Measurements from ENCODE around the gene SRBD1. TPM values are rescaled to one million over a fixed set of nuclear protein-coding genes. Genes with fewer than 3 reads are reported as not detected.

SRBD1 gene
- total RNA-seq, 2 donors from 2014 or later, result 5.3 to 9.6 TPM

DNA sequence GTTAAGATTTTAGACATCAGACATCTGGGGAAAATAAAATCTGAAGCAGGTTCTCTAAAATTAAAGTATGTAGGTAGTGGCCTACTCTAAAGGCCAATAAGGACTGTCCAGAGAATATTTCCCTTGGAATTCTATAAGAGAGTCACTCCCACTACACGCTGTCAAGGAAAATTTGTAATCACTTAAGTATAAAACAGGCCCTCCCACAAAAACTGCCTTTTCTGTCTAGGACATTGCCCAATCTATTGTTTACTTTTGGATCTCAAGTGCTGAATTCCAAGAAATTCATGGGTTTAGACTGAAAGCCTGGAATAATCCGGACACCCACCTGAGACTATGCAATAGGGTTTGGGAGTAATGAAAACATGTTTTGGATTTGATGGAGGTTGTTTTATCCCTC, 1.7 kb upstream of the SRBD1 start:
- TF ChIP-seq, protein P1, sequence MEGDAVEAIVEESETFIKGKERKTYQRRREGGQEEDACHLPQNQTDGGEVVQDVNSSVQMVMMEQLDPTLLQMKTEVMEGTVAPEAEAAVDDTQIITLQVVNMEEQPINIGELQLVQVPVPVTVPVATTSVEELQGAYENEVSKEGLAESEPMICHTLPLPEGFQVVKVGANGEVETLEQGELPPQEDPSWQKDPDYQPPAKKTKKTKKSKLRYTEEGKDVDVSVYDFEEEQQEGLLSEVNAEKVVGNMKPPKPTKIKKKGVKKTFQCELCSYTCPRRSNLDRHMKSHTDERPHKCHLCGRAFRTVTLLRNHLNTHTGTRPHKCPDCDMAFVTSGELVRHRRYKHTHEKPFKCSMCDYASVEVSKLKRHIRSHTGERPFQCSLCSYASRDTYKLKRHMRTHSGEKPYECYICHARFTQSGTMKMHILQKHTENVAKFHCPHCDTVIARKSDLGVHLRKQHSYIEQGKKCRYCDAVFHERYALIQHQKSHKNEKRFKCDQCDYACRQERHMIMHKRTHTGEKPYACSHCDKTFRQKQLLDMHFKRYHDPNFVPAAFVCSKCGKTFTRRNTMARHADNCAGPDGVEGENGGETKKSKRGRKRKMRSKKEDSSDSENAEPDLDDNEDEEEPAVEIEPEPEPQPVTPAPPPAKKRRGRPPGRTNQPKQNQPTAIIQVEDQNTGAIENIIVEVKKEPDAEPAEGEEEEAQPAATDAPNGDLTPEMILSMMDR (IDR thresholded peaks at IDR 0.05), result no peak
- H3K27me3 ChIP-seq, result no peaks in the 10 kb centered on the region
- peaks cover 0 to 23% of the 10 kb centered on the region in 2 donors for H3K4me1 ChIP-seq
- H3K36me3 ChIP-seq, result no peaks in the 10 kb centered on the region
- H3K4me3 ChIP-seq, result no peak overlapping the region
- DNase-seq (ENCODE audit: low spot score), result no peak
- no peak overlapping the region for H3K27ac ChIP-seq
- H3K9me3 ChIP-seq, result no peaks in the 10 kb centered on the region

- TF ChIP-seq, protein P1 (IDR thresholded peaks at IDR 0.05), result no peak
- H3K4me1 ChIP-seq, result peaks cover 0 to 23% of the 10 kb centered on the region in 2 donors
- DNase-seq (ENCODE audit: low spot score), result no peak
- no peak overlapping the region for H3K27ac ChIP-seq
- no peaks in the 10 kb centered on the region for H3K9me3 ChIP-seq
- no peaks in the 10 kb centered on the region for H3K36me3 ChIP-seq
- no peaks in the 10 kb centered on the region for H3K27me3 ChIP-seq
- H3K4me3 ChIP-seq, result no peak overlapping the region
Observed at GRCh38 chr2:45612285-45612684, 1.2 kb upstream of the SRBD1 start.

GRCh38 chr2:45610281-45611019, 617 bp downstream of the SRBD1 start:
- H3K4me1 ChIP-seq, result peaks cover 0 to 23% of the 10 kb centered on the region in 2 donors
- DNase-seq (ENCODE audit: low spot score), result peak; percentile 67
- TF ChIP-seq, protein P1 (IDR thresholded peaks at IDR 0.05), result peak in 1 of 2 donors; percentile 56

DNA sequence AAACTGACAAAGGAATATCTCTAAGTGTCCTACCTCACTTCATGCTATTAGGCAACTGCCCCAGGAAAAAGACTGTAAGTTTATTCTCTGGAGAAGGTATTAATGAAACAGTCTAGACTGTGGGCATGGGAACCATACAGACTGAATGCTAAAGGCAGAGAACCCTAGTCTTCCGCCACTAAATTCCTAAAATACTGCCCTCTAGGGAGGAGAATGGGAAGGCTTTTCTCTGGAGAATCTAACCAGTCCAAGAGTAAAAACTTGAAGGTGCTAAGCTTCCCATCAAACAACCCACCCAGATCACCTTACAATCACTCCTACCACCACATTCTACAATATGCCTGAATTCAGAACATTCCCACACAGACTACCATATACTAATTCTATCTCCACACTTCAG, 3.4 kb downstream of the SRBD1 start:
- Histone ChIP-seq H3K36me3 (peaks cover 7% of the 10 kb centered on the region), H3K27me3 (no peaks in the 10 kb centered on the region), H3K4me1 (peaks cover 0 to 11% of the 10 kb centered on the region in 2 donors), H3K9me3 (no peaks in the 10 kb centered on the region), H3K27ac (no peak overlapping the region), H3K4me3 (no peak overlapping the region)
- TF ChIP-seq, protein P1 (IDR thresholded peaks at IDR 0.05), result peak in 1 of 2 donors; percentile 36
- no peak for DNase-seq (ENCODE audit: low spot score)

More at GRCh38 chr2:45610281-45611019, 617 bp downstream of the SRBD1 start:
- H3K4me3 ChIP-seq, result peak overlapping the region; percentile 66 to 68
- peak overlapping the region; percentile 86 to 91 for H3K27ac ChIP-seq
- H3K36me3 ChIP-seq, result no peaks in the 10 kb centered on the region
- H3K27me3 ChIP-seq, result no peaks in the 10 kb centered on the region
- no peaks in the 10 kb centered on the region for H3K9me3 ChIP-seq

DNA sequence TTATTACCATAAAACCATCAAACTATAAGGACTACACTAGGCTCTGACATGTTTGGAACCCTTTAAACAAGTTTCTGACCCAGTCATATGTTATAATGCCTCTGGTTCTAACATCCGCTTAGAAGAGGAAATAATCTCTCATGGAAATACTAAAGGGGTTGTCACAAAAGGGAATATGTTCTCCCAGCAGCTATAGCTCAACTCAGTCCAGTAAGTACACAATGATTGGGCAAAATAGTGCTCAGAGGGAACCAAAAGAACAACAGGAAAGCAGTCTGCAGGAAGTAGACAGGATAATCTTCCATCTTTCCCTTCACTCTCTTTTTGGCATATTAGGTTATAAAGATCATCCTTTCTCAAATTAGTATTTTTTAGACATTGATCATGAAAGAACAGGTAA, 4.3 kb downstream of the SRBD1 start:
- H3K27me3 ChIP-seq, result no peaks in the 10 kb centered on the region
- H3K4me1 ChIP-seq, result peaks cover 0 to 10% of the 10 kb centered on the region in 2 donors
- H3K9me3 ChIP-seq, result no peaks in the 10 kb centered on the region
- DNase-seq (ENCODE audit: low spot score), result no peak
- no peak overlapping the region for H3K27ac ChIP-seq
- no peak overlapping the region for H3K4me3 ChIP-seq
- H3K36me3 ChIP-seq, result peaks cover 9% of the 10 kb centered on the region
- TF ChIP-seq, protein P1 (IDR thresholded peaks at IDR 0.05), result no peak

Measured in right atrium auricular region (tissue), 2 donors.